Measurements from ENCODE around the gene TRIM6. TPM values are rescaled to one million over a fixed set of nuclear protein-coding genes. Genes with fewer than 3 reads are reported as not detected.

The TRIM6 gene
- total RNA-seq, 2 donors from 2014 or later = 1.3 TPM

GRCh38 chr11:5556596-5557188 is 39.7 kb upstream of the TRIM6 start:
- no peaks in the 10 kb centered on the region for H3K27me3 ChIP-seq
- H3K27ac ChIP-seq = no peak overlapping the region

DNA sequence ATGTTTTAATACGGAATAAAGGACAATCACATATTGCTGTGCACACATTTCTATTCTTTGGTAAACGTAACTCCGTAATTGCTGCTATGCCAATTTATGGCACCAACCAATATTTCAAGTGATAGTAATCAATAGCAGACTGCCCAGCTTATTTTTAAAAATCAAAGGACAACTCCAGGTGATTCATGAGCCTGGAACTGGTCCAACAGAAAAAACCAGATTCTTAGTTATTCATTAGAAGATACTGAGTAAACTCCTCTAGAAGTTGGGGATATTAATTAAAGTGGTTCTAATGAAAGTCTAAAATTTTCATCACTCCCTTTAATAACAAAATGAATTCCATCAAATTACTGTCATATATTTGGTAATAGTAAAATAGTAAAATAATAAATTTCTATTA is 38.7 kb upstream of the TRIM6 start:
- H3K4me1 ChIP-seq = no peaks in the 10 kb centered on the region
- H3K27ac ChIP-seq = no peak overlapping the region
- H3K27me3 ChIP-seq = no peaks in the 10 kb centered on the region
- H3K9me3 ChIP-seq = no peaks in the 10 kb centered on the region
- no peak overlapping the region for H3K4me3 ChIP-seq
- no peak for DNase-seq (ENCODE audit: low spot score)
- TF ChIP-seq CTCF (IDR thresholded peaks at IDR 0.05) = no peak
- H3K36me3 ChIP-seq = no peaks in the 10 kb centered on the region

More at GRCh38 chr11:5556596-5557188, 39.7 kb upstream of the TRIM6 start:
- Histone ChIP-seq H3K9me3 (no peaks in the 10 kb centered on the region), H3K4me1 (no peaks in the 10 kb centered on the region), H3K4me3 (no peak overlapping the region), H3K36me3 (no peaks in the 10 kb centered on the region)
- DNase-seq (ENCODE audit: low spot score) = no peak
- TF ChIP-seq CTCF (IDR thresholded peaks at IDR 0.05) = no peak

GRCh38 chr11:5564259-5565019 is 32.0 kb upstream of the TRIM6 start:
- H3K27me3 ChIP-seq = no peaks in the 10 kb centered on the region
- H3K36me3 ChIP-seq = no peaks in the 10 kb centered on the region
- H3K4me3 ChIP-seq = no peak overlapping the region
- no peak overlapping the region for H3K27ac ChIP-seq
- no peaks in the 10 kb centered on the region for H3K9me3 ChIP-seq
- DNase-seq (ENCODE audit: low spot score) = no peak
- H3K4me1 ChIP-seq = no peaks in the 10 kb centered on the region
- no peak for TF ChIP-seq CTCF (IDR thresholded peaks at IDR 0.05)

DNA sequence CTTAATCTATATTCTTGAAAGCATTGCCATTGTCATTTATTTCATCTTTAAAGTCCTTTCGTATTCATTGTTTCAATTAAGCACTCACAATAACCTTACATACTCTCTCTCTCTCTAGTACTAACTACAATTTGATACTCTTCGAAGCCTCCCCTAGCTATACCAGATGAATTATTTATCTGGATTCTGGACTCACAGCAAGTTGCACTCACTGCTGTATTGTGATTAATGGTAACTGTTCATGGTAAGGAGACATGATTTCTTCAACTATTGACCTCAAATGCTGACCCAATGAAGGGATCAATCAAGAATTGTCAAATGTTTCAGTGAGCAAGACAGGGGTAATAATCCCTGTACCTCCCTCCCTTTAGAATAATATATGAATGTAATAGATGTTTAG is 21.8 kb upstream of the TRIM6 start:
- no peak for TF ChIP-seq CTCF (IDR thresholded peaks at IDR 0.05)
- no peak overlapping the region for H3K27ac ChIP-seq
- no peaks in the 10 kb centered on the region for H3K9me3 ChIP-seq
- H3K4me3 ChIP-seq = no peak overlapping the region
- no peak for DNase-seq (ENCODE audit: low spot score)
- H3K36me3 ChIP-seq = no peaks in the 10 kb centered on the region
- no peaks in the 10 kb centered on the region for H3K27me3 ChIP-seq
- no peaks in the 10 kb centered on the region for H3K4me1 ChIP-seq

- Histone ChIP-seq H3K4me1 (no peaks in the 10 kb centered on the region), H3K27ac (no peak overlapping the region), H3K4me3 (no peak overlapping the region), H3K9me3 (no peaks in the 10 kb centered on the region), H3K36me3 (no peaks in the 10 kb centered on the region), H3K27me3 (no peaks in the 10 kb centered on the region)
- no peak for TF ChIP-seq CTCF (IDR thresholded peaks at IDR 0.05)
- DNase-seq (ENCODE audit: low spot score) = no peak
Observed at GRCh38 chr11:5575152-5575551, 21.3 kb upstream of the TRIM6 start.
